Stimulated activated CD4-positive, alpha-beta T cell treated with anti-CD3 and anti-CD28 coated beads, TNF-alpha, amount 100 ng/mL, for 4 hours (primary cell): ENCODE data around the gene KRTAP12-1.
"Not testable (repeated sequence)": the region's sequence is repeated elsewhere in the genome, so short reads cannot be mapped to it uniquely, and the experiment has no call there.

ENCODE experiments used
- DNase-seq, 3 experiments: peaks; one replicate each; pipeline ENCODE4 v3.0.0-alpha.2; 2020; ENCODE audit warnings: low read depth in 3 of 3

Gene KRTAP12-1

DNA sequence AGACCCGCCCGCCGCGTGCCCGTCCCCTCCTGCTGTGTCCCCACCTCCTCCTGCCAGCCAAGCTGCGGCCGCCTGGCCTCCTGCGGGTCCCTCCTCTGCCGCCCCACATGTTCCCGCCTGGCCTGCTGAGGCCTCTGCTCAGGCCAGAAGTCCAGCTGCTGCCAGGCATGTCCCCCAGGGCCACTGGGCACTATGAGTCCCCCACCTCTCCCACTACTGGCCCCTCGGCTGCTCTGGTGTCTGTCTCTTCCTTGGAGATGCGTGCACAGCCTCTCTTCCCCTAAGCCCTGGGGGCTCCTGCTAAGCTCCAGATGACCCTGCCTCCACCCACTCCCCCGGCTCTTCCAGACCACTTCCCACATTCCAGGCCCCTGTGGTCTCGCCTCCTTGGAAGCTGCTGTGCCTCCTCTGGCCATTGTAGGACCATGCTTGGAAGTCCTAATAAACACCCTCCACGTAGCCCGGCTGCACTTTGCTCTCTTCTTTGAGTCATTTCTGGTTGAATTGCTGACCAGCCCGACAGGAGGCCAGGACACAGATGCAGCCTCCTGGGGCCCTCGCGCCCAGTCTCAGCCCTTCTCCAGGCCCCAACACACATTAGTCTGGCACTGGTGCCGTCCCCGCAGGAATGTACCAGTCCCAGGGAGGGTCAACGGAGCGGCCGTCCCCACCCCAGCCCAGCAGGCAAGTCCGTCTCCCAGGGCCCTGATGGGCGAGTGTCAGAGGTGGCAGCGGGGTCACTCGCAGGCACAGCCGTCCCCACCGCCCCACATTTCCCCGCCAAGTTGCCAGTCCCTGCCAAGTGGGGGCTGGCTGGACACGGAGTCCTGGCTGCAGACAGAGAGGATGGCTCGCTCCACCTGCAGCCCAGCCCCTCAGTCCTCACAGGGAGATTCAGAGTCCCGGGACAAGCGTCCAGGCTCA is 16.1 kb upstream of the KRTAP12-1 start:
- no peak for DNase-seq

GRCh38 chr21:44697172-44697810 is 15.3 kb upstream of the KRTAP12-1 start, which contains the start of gene KRTAP10-12:
KRTAP10-12 (plus strand) TSS chr21:44697172; CDS start chr21:44697202, 30 bp downstream.
- DNase-seq = not testable (repeated sequence)

GRCh38 chr21:44696572-44696971 is 14.6 kb upstream of the KRTAP12-1 start:
- DNase-seq = no peak

- DNase-seq = no peak
Measured at GRCh38 chr21:44695641-44696040, 13.7 kb upstream of the KRTAP12-1 start.

DNA sequence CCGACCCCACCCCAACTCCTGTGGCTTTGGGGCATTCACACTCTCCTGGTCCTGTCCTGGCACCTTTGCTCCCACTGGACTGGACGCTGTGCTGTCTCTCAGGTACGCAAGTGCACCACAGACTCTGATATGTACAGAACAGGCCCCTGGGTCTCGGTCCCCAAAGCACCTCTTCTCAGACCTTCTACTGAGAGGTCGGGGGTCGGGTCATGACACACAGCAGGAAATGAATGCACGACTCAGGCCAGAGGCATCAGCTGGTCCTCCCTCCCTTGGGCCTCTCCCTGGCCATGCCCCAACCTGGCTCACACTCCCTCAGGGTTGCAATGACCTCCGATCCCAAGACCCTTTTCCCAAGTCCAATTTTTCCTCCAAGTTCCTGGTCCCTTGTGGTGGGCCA is 13.2 kb upstream of the KRTAP12-1 start:
- no peak for DNase-seq

DNA sequence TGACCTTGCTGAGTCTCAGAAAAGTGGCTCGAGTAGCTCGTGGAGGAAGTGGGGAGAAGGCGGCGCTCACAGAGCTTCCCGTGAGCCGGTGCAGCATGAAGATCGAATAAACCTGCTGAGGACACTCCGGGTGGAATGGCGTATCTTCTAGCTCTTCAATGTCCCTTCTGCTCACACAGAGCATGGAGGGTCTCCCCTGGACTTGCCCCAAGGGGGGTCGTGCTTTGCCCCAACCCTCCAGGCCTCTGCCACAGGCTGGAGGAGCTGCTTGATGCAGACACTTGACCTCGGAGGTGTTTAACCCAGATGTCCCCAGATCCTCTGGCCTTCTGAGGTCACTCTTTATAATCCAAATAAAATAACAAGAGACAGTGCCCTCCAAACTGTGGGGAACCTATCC is 12.8 kb upstream of the KRTAP12-1 start:
- DNase-seq = no peak

- DNase-seq = no peak
Measured at GRCh38 chr21:44692798-44693512, 11.0 kb upstream of the KRTAP12-1 start.

DNA sequence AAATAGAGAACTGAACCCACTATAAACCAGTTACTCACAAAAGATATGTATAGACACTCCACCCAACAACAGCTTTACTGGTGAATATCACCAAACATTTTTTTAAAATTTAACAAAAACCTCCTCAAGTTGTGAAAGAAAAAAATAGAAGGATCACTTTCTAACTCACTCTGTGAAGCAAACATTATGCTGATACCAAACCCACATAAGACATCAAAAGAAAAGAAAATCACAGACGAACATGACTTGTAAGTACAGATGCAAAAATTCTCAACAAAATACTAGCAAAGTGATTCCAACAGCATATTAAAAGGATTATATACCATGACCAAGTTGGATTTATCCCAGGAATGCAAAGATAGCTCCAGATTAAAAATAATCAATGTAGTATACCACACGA is 9.7 kb upstream of the KRTAP12-1 start:
- no peak for DNase-seq

GRCh38 chr21:44689740-44690139 is 7.8 kb upstream of the KRTAP12-1 start:
- not testable (repeated sequence) for DNase-seq

DNA sequence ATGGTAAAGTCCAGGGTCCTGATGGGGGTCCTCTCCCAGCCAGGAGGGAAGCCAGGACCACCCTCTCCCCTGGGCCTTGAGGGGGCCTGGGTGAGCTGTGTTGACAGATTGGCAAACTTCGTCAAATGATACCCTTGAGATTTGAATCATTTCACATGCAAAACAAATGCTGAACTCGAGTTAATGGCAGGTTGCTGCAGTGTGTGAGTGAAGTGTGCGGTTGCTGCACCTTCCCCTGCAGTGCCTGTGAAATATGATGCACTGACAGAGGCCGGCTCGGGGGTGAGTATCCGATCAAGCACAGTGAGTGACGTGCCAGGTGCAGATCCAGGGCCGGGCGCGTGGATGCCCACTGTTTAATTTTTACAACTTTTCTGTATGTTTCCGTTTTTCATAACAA is 5.7 kb upstream of the KRTAP12-1 start:
- no peak for DNase-seq

GRCh38 chr21:44686843-44687561 is 5.0 kb upstream of the KRTAP12-1 start:
- no peak for DNase-seq

DNA sequence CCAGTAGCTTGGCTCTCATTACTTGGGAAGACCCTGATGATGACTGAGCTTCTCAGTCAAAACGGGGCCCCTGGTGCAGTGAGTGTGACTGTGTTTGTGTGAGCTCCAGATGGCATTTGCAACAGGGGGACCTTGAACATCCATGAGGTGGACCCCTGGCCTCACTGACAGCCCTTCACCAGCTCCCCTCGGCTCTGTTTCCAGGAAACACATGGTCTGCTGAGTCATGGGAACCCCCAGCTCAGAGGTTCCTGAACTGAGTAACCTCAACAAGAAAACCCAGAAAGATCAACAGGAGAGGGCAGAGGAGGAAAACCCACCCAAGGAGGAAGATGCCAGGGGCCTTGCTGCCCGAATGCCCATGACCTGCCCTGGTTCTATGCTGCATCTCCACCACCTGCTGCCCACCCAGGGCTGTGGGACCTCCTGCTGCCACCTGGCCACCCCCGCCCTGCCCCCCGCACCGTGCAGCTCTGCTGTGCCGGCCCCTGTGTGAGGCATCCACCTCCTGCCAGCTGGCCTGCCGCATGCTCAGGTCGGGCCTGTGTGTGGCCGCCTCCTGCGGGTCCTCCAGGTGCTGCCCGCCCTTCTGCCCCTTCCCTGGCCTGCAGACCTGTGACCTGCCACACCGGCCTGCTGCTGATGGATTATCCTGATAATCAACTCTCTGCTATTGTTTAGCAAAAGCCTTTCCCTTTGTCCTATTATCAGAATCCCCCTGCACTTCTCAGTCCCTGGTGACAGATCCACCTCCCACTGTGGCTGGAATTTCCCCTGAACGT is 4.2 kb upstream of the KRTAP12-1 start:
- no peak for DNase-seq

DNA sequence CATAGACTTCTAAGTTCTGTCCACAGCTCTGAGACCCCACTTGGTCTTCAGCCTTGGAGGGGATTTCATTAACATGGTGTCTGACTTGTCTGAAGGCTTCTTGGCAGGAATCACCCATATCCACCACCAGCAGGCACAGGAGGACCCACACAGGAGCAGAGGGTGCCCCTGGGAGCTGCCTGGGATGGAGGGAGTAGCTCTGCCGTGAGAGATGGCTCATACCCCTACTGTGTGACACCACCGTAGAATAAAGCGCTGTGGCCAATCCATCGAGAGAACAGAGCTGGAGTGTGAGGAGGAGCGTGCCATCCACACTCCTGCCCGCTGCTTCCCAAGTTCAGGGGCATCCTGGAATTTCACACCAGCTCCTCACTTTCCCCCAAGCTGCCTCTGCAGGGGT is 3.1 kb upstream of the KRTAP12-1 start:
- not testable (repeated sequence) for DNase-seq

- no peak for DNase-seq
Measured at GRCh38 chr21:44684483-44684882, 2.5 kb upstream of the KRTAP12-1 start.

DNA sequence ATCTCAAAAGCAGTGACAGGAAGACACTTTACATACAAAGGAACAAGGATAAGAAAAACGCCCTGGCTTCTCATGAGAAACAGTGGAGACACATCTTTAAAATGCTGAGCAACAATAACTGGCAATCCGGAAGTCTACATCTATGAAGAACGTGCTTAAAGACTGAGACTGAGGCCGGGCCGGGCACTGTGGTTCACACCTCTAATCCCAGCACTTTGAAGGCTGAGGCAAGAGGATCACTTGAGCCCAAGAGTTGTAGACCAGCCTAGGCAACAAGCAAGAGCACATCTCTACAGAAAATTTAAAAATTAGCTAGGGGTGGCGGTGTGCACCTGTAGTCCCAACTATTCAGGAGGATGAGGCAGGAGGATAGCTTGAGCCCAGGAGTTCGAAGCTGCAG is 2.1 kb upstream of the KRTAP12-1 start:
- DNase-seq = no peak

DNA sequence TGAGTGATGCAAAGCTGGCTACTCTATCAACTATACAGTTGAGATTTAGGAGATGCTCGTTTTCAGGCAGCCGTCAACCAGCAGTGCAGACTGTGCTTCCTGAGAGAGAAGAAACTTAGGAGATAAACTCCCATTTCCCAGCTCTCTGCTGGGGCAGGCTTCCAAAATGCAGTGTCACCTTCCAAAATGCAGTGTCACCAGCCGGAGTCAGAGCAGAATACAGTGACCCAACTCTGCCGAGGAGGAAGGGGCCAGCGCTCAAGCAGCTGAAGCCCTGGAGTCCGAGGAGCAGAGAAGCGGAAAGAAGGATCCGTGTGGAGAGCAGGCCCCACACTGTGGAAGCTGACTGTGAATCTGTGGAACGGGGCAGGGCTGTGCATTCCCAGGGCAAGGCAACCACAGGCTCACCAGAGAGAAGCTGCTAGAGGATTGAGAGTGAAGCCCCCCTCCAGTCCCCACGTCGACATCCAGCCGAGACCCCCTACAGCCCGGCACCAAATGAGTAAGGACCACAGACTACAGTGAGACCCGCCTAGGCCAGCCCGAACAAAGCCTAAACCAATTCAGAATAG is 703 bp upstream of the KRTAP12-1 start:
- no peak for DNase-seq

DNA sequence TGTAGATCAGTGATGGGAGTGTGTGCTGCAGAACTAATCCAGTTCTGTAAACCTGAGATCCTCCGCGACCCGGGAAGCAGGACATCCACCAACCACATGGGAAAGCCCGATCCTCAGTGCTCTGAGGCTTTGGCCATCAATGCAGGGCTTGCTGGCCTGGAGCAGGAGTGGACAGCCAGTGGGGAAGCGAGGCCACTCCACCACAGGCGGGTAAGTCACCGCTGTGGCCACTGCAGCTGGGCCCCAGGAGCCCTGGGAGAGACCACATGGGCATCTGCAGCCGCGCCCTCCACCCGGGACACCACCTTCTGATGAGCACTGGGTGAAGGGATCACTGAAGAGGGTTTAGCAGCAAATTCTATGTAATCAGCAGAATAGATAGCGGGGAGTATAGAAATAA is 811 bp downstream of the KRTAP12-1 start:
- DNase-seq = no peak

DNA sequence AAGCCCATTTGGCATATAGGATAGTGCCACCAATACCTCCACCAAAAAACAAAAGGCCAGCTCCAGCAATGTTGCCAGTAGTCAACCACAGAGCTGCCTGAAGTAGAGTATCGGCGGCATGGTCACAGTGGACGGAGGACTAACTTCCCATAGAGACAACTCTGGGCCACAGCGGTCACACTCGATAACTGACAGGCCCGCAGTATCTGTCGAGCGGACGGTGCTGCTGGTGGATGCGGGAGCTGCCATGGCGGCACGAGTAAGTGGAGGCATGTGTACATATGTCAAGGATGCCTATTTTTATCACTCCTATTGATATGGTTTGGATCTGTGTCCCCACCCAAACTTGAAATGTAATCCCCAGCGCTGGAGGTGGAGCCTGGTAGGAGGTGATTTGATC is 4.1 kb downstream of the KRTAP12-1 start:
- DNase-seq = no peak

DNA sequence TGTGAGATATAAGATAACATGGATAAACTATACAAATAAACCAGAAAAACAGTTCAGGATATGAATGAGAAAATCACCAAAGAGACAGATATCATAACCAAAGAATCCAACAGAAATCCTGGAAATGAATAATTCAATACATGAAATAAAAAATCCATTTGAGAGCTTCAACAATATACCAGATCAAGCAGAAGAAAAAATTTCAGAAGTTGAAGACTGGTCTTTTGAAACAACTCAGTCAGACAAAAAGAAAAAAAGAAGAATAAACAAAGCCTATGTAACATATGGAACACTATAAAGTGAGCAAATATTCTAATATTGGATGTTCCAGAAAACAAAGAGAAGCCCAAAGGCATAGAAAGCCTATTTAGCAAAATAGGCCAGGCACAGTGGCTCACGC is 10.1 kb downstream of the KRTAP12-1 start:
- DNase-seq = no peak

DNA sequence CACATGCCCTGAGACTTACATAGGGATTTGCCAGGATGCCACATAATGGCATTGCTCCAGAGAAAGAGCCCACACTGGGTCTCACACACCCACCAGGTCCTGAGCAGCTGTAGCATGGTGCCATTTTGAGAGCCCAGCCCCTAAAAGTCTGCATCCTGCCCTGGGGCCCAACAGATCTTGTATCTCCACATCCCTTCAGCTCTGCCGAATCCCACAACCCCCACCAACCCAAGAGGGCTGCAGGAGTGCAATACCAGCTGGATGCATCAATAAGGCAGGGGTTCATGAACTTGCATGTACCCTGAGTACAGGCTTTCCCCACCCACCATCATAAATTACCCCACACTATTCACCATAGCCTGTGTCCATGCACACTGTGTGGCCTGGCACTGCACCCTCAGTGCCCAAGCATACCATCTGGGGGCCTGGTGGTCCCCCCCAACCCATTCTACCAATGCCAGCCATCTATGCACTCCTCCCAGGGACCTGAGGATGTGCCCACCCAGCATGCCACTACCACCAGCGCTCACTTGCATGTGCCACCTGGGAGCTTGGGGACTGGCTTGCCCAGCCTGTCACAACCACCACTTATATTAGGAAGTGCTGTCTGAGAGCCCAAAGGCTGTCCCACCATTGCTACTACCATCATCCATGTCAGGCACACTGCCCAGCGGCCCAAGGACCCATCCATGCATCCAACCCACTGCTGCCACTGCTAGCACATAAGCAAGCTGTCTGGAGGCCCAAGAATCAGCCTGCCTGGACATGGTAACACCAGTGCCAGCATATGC is 11.1 kb downstream of the KRTAP12-1 start:
- DNase-seq = no peak
